ENCODE results near the gene TAGLN.

TAGLN gene

GRCh38 chr11:117217141-117218084 is 18.2 kb downstream of the TAGLN start:
- DNase-seq, result no peak

- DNase-seq, result no peak
Measured at GRCh38 chr11:117218133-117218915, 19.2 kb downstream of the TAGLN start.

- no peak for DNase-seq
Measured at GRCh38 chr11:117219001-117219400, 19.8 kb downstream of the TAGLN start.

GRCh38 chr11:117219455-117219854 is 20.3 kb downstream of the TAGLN start:
- DNase-seq, result no peak

GRCh38 chr11:117219995-117220394 is 20.8 kb downstream of the TAGLN start:
- DNase-seq, result no peak

GRCh38 chr11:117220568-117220967 is 21.4 kb downstream of the TAGLN start:
- no peak for DNase-seq

GRCh38 chr11:117220999-117221774 is 22.0 kb downstream of the TAGLN start:
- no peak for DNase-seq

- DNase-seq, result peak; percentile 31
Measured at GRCh38 chr11:117221775-117222517, 22.8 kb downstream of the TAGLN start.

GRCh38 chr11:117222991-117223740 is 24.0 kb downstream of the TAGLN start:
- no peak for DNase-seq

GRCh38 chr11:117223741-117224689 is 24.8 kb downstream of the TAGLN start:
- DNase-seq, result no peak

- DNase-seq, result no peak
Measured at GRCh38 chr11:117225553-117226170, 26.5 kb downstream of the TAGLN start.

- peak; percentile 75 for DNase-seq
Measured at GRCh38 chr11:117226388-117227385, 27.5 kb downstream of the TAGLN start.

GRCh38 chr11:117228091-117228490 is 28.9 kb downstream of the TAGLN start:
- DNase-seq, result no peak

GRCh38 chr11:117229411-117229810 is 30.2 kb downstream of the TAGLN start:
- DNase-seq, result no peak

- DNase-seq, result no peak
Measured at GRCh38 chr11:117229931-117230285, 30.7 kb downstream of the TAGLN start.

- DNase-seq, result no peak
Measured at GRCh38 chr11:117230286-117230961, 31.3 kb downstream of the TAGLN start.

- no peak for DNase-seq
Measured at GRCh38 chr11:117230999-117231841, 32.0 kb downstream of the TAGLN start.

Data from HCEC 1CT (cell line).